Measurements from ENCODE around the gene ISM2. TPM values are rescaled to one million over a fixed set of nuclear protein-coding genes. Genes with fewer than 3 reads are reported as not detected.

The ISM2 gene
- total and polyA plus RNA-seq, 2 of the 8 experiments (the other 6 are each of a cell fraction or from before 2014, with no cell fraction given): 0.52 to 0.79 TPM

DNA sequence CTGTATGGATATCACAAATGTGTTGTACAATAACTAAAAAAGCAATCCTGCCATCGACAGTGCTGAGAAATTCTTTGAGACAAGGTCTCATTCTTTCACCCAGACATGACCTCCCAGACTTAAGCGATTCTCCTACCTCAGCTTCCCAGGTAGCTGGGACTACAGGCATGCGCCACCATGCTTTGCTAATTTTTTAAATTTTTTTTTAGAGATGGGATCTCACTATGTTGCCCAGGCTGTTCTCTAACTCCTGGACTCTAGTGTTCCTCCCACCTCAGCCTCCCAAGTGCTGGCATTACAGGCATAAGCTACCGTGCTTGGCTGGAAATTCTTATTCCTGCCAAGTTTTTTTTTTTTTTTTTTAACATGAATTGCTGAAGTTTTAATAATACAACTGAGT lies 58.8 kb downstream of the ISM2 start (continued):
- TF ChIP-seq, protein P1, sequence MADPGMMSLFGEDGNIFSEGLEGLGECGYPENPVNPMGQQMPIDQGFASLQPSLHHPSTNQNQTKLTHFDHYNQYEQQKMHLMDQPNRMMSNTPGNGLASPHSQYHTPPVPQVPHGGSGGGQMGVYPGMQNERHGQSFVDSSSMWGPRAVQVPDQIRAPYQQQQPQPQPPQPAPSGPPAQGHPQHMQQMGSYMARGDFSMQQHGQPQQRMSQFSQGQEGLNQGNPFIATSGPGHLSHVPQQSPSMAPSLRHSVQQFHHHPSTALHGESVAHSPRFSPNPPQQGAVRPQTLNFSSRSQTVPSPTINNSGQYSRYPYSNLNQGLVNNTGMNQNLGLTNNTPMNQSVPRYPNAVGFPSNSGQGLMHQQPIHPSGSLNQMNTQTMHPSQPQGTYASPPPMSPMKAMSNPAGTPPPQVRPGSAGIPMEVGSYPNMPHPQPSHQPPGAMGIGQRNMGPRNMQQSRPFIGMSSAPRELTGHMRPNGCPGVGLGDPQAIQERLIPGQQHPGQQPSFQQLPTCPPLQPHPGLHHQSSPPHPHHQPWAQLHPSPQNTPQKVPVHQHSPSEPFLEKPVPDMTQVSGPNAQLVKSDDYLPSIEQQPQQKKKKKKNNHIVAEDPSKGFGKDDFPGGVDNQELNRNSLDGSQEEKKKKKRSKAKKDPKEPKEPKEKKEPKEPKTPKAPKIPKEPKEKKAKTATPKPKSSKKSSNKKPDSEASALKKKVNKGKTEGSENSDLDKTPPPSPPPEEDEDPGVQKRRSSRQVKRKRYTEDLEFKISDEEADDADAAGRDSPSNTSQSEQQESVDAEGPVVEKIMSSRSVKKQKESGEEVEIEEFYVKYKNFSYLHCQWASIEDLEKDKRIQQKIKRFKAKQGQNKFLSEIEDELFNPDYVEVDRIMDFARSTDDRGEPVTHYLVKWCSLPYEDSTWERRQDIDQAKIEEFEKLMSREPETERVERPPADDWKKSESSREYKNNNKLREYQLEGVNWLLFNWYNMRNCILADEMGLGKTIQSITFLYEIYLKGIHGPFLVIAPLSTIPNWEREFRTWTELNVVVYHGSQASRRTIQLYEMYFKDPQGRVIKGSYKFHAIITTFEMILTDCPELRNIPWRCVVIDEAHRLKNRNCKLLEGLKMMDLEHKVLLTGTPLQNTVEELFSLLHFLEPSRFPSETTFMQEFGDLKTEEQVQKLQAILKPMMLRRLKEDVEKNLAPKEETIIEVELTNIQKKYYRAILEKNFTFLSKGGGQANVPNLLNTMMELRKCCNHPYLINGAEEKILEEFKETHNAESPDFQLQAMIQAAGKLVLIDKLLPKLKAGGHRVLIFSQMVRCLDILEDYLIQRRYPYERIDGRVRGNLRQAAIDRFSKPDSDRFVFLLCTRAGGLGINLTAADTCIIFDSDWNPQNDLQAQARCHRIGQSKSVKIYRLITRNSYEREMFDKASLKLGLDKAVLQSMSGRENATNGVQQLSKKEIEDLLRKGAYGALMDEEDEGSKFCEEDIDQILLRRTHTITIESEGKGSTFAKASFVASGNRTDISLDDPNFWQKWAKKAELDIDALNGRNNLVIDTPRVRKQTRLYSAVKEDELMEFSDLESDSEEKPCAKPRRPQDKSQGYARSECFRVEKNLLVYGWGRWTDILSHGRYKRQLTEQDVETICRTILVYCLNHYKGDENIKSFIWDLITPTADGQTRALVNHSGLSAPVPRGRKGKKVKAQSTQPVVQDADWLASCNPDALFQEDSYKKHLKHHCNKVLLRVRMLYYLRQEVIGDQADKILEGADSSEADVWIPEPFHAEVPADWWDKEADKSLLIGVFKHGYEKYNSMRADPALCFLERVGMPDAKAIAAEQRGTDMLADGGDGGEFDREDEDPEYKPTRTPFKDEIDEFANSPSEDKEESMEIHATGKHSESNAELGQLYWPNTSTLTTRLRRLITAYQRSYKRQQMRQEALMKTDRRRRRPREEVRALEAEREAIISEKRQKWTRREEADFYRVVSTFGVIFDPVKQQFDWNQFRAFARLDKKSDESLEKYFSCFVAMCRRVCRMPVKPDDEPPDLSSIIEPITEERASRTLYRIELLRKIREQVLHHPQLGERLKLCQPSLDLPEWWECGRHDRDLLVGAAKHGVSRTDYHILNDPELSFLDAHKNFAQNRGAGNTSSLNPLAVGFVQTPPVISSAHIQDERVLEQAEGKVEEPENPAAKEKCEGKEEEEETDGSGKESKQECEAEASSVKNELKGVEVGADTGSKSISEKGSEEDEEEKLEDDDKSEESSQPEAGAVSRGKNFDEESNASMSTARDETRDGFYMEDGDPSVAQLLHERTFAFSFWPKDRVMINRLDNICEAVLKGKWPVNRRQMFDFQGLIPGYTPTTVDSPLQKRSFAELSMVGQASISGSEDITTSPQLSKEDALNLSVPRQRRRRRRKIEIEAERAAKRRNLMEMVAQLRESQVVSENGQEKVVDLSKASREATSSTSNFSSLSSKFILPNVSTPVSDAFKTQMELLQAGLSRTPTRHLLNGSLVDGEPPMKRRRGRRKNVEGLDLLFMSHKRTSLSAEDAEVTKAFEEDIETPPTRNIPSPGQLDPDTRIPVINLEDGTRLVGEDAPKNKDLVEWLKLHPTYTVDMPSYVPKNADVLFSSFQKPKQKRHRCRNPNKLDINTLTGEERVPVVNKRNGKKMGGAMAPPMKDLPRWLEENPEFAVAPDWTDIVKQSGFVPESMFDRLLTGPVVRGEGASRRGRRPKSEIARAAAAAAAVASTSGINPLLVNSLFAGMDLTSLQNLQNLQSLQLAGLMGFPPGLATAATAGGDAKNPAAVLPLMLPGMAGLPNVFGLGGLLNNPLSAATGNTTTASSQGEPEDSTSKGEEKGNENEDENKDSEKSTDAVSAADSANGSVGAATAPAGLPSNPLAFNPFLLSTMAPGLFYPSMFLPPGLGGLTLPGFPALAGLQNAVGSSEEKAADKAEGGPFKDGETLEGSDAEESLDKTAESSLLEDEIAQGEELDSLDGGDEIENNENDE (IDR thresholded peaks at IDR 0.05; ENCODE audit: insufficient replicate concordance, low read length): no peak
- TF ChIP-seq FOSL1 (IDR thresholded peaks at IDR 0.05; ENCODE audit: insufficient read depth, low read depth, low read length) (no peak), BCL11A (IDR thresholded peaks at IDR 0.05; ENCODE audit: low read depth in 2 of 2, low read length in 2 of 2) (no peak), TCF12 (IDR thresholded peaks at IDR 0.05; ENCODE audit: low read depth, low read length) (no peak), RXRA (IDR thresholded peaks at IDR 0.05; ENCODE audit: insufficient read depth, low read depth, low read length) (no peak), GABPA (IDR thresholded peaks at IDR 0.05; ENCODE audit: borderline replicate concordance, insufficient read depth, low read length) (no peak), MAFK (IDR thresholded peaks at IDR 0.05; ENCODE audit: low read depth, low read length) (no peak), HDAC2 (IDR thresholded peaks at IDR 0.05; ENCODE audit: borderline replicate concordance in 1 of 2, low read depth in 2 of 2, low read length in 2 of 2) (no peak), KDM5A (IDR thresholded peaks at IDR 0.05; ENCODE audit: low read length) (no peak)
- TF ChIP-seq, protein P2, sequence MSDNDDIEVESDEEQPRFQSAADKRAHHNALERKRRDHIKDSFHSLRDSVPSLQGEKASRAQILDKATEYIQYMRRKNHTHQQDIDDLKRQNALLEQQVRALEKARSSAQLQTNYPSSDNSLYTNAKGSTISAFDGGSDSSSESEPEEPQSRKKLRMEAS (IDR thresholded peaks at IDR 0.05): no peak
- TF ChIP-seq, protein P3, sequence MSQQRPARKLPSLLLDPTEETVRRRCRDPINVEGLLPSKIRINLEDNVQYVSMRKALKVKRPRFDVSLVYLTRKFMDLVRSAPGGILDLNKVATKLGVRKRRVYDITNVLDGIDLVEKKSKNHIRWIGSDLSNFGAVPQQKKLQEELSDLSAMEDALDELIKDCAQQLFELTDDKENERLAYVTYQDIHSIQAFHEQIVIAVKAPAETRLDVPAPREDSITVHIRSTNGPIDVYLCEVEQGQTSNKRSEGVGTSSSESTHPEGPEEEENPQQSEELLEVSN (IDR thresholded peaks at IDR 0.05): no peak

Data from H1 (cell line).